HG03520 (cell line): ENCODE results near the gene CARMIL1.

ENCODE experiments used
- ATAC-seq: cut with Tn5 transposase; IDR thresholded peaks from one replicate; pipeline ENCODE4 v1.9.1; 2021; ENCODE audit warnings: mild to moderate bottlenecking, moderate library complexity; ENCODE audit not compliant: unreplicated experiment

CARMIL1 gene

DNA sequence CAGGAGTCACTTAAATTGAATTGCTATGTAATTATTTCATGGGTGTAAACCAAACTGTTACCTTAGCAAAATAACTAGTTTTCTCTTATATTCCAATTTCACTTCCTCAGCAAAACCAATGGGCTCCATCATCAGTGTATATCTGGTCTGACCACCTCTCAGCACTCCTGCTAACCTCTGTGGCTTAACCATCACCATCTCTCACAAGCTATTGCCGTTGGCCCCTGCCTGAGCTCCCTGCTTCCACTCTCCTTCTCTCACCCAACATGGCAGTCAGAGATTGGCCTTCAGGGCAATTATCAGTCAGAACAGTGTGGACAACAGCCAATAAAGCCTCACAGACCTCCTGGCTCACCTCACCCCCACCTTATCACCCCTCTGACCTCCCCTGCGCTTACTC, 124.0 kb downstream of the CARMIL1 start:
- ATAC-seq: no peak

DNA sequence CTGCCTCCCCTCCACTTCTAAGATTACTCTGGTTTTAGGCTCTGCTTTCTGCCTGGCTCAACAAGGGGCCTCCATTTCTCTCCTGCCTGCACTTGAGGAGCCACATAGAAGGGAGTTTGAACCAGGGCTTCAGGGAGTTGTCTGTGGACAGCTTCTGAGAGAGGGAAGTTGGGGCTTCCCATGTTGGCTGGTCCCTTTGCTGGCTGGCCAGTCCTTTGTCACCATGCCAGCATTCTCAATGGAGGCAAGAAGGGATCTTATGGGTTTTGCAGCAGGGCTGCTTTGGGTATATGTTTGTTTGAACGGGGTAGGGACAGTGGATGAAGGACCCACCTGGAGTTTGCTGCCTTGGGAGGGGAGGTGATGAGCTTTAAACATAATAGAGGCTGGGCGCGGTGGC, 124.9 kb downstream of the CARMIL1 start:
- ATAC-seq: no peak

DNA sequence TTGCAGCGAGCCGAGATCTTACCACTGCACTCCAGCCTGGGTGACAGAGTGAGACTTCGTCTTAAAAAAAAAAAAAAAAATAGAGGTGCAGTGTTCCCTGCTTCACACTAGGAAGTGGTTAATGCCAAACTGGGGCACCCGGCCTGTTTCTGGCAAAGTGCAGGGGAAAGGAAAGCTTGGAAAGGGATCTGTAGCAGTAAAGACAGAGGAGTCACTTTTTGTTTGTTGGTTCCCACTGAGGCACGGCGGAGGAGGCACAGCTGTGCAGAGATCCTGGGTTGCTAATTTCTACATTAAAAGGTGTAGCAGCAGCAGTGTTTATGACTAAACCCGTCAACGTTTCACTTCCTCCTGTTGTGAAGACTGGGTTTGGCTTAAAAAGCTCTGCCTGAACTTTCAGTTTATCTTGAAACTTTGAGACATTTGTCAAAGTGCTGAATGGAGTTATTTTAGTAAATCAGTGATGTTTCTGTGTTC, 125.6 kb downstream of the CARMIL1 start:
- ATAC-seq: peak; percentile 98

- no peak for ATAC-seq
Measured at GRCh38 chr6:25405442-25405841, 126.3 kb downstream of the CARMIL1 start.

- no peak for ATAC-seq
Measured at GRCh38 chr6:25407431-25407830, 128.3 kb downstream of the CARMIL1 start.

- ATAC-seq: no peak
Measured at GRCh38 chr6:25410102-25410501, 130.9 kb downstream of the CARMIL1 start.

DNA sequence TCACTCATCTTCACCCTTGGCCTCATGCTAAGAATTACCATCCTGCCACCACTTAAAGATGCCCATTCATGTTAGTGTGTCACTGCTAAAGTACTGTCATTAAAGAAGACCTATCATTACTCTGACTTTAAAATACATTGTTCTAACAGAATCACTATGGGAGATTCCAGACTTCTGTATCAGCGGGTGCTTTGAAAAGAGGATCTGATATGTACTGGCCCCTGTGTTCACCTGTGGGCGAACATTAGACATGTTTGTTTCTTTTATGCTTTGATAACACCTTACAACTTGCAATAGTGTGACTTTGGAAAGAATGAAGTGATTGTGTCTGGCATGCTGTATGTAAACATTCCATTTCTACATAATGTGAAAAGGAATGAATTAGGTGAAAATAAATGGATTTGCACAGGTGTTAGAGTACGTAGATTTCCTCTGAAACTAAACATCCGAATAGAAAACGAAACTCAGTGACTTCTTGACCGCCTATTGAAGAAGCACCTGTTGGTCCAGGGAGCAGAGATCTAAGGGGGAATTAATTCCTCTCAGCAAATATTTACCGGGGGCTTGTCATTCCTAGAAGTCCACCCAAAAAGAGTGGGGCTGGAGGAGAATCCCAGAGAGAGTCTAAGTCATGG, 132.3 kb downstream of the CARMIL1 start:
- no peak for ATAC-seq

DNA sequence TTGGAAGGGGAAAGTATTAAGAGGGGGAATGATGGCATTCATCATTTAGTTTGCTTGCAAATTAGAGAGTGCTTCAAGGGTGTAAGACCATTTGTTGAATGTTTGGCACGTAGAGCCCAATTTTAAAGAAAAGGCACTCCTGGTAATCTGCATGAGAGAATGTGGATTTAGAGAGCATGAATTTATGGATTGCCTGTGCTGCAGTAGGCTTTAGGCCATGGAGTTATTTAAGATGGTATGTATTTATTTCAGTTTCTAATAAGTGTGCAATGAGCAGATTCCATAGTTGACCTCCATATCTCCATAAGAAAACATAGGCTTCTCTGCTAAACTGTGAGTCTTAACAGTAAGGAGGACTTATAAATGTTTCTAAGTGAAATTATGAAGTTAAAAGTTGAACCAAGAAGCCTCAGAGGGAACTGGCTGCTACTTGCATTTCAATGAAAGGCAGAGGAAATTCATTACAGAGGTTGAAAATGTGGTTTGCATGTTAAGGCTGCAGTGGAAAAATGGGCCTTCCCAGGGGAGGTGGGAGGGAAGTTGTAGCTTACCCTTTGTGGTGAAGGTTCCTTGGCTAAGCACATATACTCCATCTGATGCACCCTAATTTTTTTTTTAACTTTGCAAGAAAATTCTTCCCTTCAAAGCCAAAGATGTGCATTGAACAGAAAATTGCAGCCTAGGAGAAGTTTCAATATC, 134.2 kb downstream of the CARMIL1 start:
- no peak for ATAC-seq

- no peak for ATAC-seq
Measured at GRCh38 chr6:25414168-25414567, 135.0 kb downstream of the CARMIL1 start.

DNA sequence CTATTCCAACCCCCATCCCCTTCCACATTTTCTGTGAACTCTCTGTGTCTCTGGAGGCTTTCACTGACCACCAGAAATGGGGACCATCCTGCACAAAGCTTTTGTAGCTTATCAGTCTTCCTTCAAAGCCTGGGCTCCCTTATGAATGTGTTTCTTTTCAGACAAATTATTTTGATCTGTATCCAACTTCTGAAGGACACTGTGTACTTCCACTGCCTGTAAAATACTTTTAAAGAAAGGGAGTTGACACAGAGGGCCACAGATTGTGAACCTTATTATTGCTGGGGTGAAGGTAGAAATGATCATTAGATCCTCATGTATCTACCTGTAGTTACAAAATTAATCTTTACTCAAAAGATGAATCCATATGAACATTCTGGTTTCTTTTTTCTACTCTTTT, 135.6 kb downstream of the CARMIL1 start:
- ATAC-seq: no peak

DNA sequence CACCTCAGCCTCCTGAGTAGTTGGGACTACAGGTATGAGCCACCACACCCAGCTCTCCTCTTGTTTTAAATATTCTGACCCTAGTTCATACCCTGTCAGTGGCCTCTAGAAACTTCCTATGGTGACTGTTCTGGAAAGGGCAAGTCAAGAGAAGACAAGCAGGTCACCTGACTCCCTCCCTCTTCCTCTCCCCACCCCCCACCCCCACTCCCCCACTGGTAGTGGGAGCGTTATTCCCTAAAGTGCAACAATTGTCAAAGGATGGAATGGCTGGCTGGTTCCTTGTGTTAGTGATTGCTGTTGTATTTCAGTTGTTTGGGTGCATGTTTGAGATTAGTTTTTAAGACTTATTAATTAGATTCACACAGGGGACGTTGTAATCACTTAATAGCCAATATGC, 136.1 kb downstream of the CARMIL1 start:
- no peak for ATAC-seq

- no peak for ATAC-seq
Measured at GRCh38 chr6:25415701-25416100, 136.5 kb downstream of the CARMIL1 start.

DNA sequence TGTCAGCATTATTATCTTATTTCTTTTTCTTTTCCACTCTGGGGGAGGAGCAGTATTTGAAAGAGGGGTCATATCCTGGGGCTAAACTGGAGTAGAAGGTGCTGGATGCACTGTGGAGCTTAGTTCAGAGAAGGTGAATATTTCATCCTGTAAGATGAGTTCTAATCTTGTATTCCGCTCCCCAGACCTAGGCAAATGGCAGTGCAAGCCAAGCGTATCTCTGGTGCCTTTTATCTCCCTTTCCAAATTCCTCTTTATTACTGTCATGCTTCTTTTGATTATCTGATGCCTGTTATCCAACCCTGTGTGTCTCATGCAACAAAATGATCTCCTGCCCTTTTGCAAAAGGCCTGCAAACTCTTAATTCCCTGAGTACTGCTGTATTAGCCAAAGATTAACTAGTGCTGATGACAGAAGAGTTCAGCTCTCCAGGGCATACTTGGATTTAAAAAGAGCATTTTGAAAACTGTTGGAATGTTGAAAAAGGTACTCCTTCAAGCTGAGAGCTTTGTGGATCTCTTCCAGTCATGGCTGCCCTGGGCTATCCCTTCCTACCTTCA, 138.0 kb downstream of the CARMIL1 start:
- no peak for ATAC-seq

GRCh38 chr6:25418454-25419052, 139.4 kb downstream of the CARMIL1 start:
- ATAC-seq: no peak

DNA sequence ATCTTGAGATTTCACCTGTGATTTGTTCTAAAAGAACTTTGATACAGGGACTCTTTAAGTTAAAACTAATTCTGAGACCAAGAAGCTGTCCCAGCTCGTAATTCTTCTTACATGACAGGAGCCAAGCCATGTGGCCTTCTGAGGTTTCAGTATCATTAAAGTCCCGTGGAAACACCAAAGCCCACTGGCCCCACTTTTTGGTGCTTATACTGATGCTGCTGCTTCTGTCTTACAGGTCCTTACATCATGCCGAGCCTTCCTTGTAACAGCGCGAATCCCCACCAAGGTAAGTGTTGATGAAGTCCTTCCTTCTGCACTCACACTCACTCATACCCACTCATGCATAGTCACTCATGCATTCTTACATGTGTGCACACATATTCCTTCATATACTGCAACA, 140.7 kb downstream of the CARMIL1 start:
- ATAC-seq: no peak

- no peak for ATAC-seq
Measured at GRCh38 chr6:25423358-25423757, 144.2 kb downstream of the CARMIL1 start.

- no peak for ATAC-seq
Measured at GRCh38 chr6:25424303-25424702, 145.1 kb downstream of the CARMIL1 start.

DNA sequence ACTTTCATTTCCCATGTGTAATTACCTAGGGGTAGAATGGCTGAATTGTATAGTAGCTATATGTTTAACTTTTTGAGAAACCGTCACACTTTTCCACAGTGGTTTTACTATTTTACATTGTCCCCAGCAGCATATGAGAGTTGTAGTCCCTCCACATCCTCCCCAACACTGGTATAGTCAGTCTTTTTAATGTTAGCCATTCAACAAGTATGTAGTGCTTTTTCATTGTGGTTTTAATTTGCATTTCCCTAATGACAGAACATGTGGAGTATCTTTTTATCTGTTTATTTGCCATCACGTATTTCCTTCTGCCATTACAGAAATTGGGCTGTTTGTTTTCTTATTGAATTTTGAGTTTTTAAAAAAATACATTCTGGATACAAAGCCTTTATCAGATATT, 148.4 kb downstream of the CARMIL1 start:
- ATAC-seq: no peak

DNA sequence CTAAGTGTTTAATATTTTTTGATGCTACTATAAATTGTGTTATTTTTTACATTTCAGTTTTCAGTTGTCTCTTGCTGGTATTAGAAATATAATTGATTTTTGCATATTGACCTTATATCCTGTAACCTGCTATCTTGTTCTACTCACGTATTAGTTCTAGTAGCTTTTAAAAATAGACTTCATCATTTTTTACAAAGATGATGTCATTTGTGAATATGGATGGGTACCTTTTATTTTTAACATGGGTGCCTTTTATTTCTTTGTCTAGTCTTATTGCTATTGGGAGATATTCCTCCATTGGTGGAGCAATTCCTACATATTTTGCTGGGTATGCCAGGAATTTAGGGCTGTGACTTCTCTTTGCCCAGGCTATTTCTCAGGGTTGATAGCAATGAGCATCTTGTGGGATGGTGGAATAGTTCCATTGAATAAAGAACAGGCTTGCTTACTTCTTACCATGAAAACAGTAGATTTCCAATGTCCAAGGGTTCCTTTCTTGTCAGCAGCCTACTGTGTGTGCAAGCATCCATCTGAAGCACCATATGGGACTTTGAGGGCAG, 149.7 kb downstream of the CARMIL1 start:
- ATAC-seq: no peak

- no peak for ATAC-seq
Measured at GRCh38 chr6:25431306-25431974, 152.3 kb downstream of the CARMIL1 start.

DNA sequence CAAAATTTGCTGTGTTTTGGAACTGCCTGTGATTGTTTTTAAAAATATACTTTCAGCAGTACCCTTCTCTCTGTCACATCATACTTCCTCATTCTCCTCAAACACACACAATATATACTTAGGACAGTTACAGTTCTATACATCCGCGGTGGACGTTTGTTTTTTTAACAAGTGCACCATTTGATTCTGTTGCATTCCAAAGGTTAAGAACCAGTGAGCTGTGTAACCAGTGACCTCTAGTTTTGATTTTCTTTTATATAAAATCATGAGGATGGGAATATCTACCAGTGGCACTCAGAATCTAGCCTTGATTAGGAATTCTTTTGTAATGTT, 152.8 kb downstream of the CARMIL1 start:
- no peak for ATAC-seq
